GM21515 (cell line): ENCODE data around the gene CDH23.

Experiments used
- ATAC-seq: cut with Tn5 transposase; IDR thresholded peaks from one replicate; pipeline ENCODE4 v1.9.1; 2021; ENCODE audit not compliant: unreplicated experiment

The CDH23 gene

GRCh38 chr10:71852355-71852937, 455.7 kb downstream of the CDH23 start:
- ATAC-seq = no peak

GRCh38 chr10:71854031-71854430, 457.3 kb downstream of the CDH23 start:
- no peak for ATAC-seq

- ATAC-seq = no peak
Observed at GRCh38 chr10:71856619-71857018, 459.9 kb downstream of the CDH23 start.

- ATAC-seq = no peak
Observed at GRCh38 chr10:71857934-71858890, 461.5 kb downstream of the CDH23 start.

GRCh38 chr10:71860243-71861029, 463.7 kb downstream of the CDH23 start:
- no peak for ATAC-seq

GRCh38 chr10:71863203-71863602, 466.5 kb downstream of the CDH23 start:
- no peak for ATAC-seq

GRCh38 chr10:71864911-71865361, 468.2 kb downstream of the CDH23 start:
- ATAC-seq = no peak
